ENCODE results near the gene UBE3D.

DNA sequence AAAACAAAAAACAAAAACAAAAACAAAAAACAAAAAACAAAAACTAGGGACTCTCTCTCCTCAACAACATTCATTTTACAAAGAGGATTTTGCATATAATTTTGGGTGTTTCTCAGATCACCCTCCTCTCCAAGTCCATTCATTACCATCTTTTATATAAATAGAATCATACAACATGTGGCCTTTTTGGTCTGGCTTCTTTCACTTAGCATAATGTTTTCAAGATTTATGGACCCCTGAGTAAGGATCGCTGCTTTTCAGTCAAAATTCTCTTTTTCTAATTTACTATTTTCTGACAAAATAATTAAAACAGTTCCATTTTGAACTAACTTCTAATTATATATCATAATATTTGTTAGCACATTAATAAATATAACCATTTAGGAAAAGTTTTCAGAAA lies 94.8 kb downstream of the UBE3D start:
- no peak for TF ChIP-seq EZH2 (IDR thresholded peaks at IDR 0.05)
- TF ChIP-seq POLR2AphosphoS5 (IDR thresholded peaks at IDR 0.05; ENCODE audit: borderline replicate concordance, low read depth, low read length) = no peak
